ENCODE results near the gene CMIP. TPM values are rescaled to one million over a fixed set of nuclear protein-coding genes. Genes with fewer than 3 reads are reported as not detected.

The CMIP gene
- polyA plus RNA-seq, 1 experiment = 4.9 TPM

DNA sequence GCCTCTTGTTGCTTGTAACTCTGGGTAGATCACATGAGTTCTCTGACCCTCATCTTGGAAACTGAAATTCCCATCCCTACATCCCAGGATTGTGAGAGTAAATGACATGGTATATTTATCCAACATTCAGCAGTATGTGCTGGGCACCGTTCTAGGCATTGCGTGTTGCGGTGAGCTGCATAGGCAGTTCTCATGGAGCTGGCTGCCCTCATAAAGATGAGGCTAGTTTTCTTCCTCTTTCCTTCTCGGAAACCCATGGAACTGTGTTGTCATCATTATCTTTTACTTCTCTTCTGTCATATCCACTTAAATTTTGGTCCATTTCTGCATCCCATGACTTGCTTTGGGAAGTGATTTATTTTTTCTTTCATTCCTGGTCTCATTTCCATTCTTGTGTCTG lies 17.2 kb downstream of the CMIP start:
- no peaks in the 10 kb centered on the region for H3K27me3 ChIP-seq (ENCODE audit: control insufficient read depth, insufficient read depth, low read length)
- H3K4me3 ChIP-seq (ENCODE audit: low read depth, low read length) = no peak overlapping the region
- H3K36me3 ChIP-seq (ENCODE audit: control insufficient read depth, insufficient read depth, low read length) = no peaks in the 10 kb centered on the region
- CTCF ChIA-PET = interaction anchor here (1.0 to 1.1 kb wide), 2 partner anchors 8 to 236 kb away, joined by 3 read pairs; no protein-coding TSS in a partner anchor
- TF ChIP-seq, protein P1, sequence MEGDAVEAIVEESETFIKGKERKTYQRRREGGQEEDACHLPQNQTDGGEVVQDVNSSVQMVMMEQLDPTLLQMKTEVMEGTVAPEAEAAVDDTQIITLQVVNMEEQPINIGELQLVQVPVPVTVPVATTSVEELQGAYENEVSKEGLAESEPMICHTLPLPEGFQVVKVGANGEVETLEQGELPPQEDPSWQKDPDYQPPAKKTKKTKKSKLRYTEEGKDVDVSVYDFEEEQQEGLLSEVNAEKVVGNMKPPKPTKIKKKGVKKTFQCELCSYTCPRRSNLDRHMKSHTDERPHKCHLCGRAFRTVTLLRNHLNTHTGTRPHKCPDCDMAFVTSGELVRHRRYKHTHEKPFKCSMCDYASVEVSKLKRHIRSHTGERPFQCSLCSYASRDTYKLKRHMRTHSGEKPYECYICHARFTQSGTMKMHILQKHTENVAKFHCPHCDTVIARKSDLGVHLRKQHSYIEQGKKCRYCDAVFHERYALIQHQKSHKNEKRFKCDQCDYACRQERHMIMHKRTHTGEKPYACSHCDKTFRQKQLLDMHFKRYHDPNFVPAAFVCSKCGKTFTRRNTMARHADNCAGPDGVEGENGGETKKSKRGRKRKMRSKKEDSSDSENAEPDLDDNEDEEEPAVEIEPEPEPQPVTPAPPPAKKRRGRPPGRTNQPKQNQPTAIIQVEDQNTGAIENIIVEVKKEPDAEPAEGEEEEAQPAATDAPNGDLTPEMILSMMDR (IDR thresholded peaks at IDR 0.05; ENCODE audit: insufficient read depth, low read depth, low read length) = no peak
- POLR2A ChIA-PET = no interaction called here
- DNase-seq (ENCODE audit: low read depth) = no peak

DNA sequence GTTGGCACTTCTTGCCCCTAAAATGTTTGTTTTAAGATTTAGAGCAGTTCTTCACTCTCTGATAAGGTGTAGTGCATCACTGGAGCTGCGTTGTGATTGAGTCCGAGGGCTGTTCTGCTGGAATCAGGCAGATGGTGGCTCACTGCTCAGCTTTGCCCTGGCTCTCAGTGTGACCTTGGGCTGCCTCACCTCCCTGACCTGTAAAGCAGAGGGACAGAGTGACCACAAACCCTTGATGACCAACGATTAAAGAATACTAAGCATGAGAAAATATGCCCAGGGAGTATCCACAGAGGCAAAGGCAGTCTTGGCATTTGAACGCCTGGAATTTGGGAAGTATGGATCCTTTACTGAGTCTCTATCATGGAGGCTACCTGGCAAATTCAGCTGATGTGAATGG lies 18.1 kb downstream of the CMIP start:
- Histone ChIP-seq H3K4me3 (ENCODE audit: low read depth, low read length) (no peak overlapping the region), H3K36me3 (ENCODE audit: control insufficient read depth, insufficient read depth, low read length) (no peaks in the 10 kb centered on the region), H3K27me3 (ENCODE audit: control insufficient read depth, insufficient read depth, low read length) (no peaks in the 10 kb centered on the region)
- no peak for DNase-seq (ENCODE audit: low read depth)
- CTCF ChIA-PET = interaction anchor here (1.0 kb wide), 1 partner anchor 8 kb away, joined by 3 read pairs; no protein-coding TSS in a partner anchor
- POLR2A ChIA-PET = no interaction called here
- TF ChIP-seq, protein P1 (IDR thresholded peaks at IDR 0.05; ENCODE audit: insufficient read depth, low read depth, low read length) = no peak

DNA sequence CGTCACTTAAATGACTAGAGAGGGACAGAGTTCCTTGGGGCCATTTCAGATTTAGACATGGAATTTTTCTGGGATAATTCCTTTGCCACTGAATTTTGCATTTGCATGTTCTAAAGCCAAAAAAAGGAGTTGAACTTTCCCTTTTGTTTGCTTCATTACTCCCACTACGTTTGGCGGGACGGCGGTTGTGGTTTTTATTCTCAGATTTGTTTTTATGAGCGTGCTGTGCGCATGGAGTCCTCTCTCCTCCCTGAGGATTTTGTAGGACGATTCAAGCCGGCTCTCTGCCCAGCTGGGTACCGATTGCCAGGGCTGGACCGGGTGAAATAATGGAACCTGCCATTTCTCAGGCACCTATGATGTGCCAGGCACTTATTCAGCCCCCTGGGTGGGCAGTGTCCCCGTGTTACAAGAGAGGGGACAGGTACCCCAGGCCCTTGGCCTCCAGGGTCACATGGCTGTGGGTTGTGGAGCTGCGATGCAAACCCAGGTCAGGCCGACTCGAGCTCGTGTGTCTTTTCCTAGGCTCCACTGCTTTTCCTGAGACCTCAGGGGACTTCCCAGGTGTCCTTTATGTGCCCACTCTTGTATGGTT lies 18.8 kb downstream of the CMIP start:
- no peaks in the 10 kb centered on the region for H3K36me3 ChIP-seq (ENCODE audit: control insufficient read depth, insufficient read depth, low read length)
- POLR2A ChIA-PET = no interaction called here

DNA sequence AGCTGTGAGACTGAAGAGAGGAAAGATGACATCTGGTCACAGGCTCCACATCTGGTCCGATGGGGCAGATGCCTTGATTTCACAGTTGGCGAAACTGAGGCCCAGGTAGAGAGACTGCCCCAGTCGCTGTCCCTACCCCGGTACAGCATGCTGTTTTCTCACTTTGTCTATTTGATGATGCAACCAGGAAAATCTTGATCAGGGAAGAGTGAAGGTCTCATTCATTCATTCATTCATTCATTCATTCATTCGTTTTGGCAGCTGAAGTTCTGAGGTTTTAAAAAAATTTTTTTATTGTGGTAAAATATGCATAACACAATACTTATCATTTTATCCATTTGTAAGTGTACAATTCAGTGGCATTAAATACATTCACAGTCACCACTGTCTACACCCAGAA lies 19.7 kb downstream of the CMIP start:
- H3K36me3 ChIP-seq (ENCODE audit: control insufficient read depth, insufficient read depth, low read length) = no peaks in the 10 kb centered on the region
- no peaks in the 10 kb centered on the region for H3K27me3 ChIP-seq (ENCODE audit: control insufficient read depth, insufficient read depth, low read length)
- ChIA-PET CTCF (interaction anchor here (0.7 to 0.9 kb wide), 2 partner anchors 28 to 233 kb away, joined by 3 read pairs; no protein-coding TSS in a partner anchor), POLR2A (no interaction called here)
- H3K4me3 ChIP-seq (ENCODE audit: low read depth, low read length) = no peak overlapping the region
- DNase-seq (ENCODE audit: low read depth) = no peak
- TF ChIP-seq, protein P1 (IDR thresholded peaks at IDR 0.05; ENCODE audit: insufficient read depth, low read depth, low read length) = no peak

More for the DNA sequence above, 18.8 kb downstream of the CMIP start:
- TF ChIP-seq, protein P1 (IDR thresholded peaks at IDR 0.05; ENCODE audit: insufficient read depth, low read depth, low read length) = no peak
- CTCF ChIA-PET = interaction anchor here (0.7 to 0.9 kb wide), 2 partner anchors 29 to 234 kb away, joined by 3 read pairs; no protein-coding TSS in a partner anchor
- DNase-seq (ENCODE audit: low read depth) = no peak
- Histone ChIP-seq H3K27me3 (ENCODE audit: control insufficient read depth, insufficient read depth, low read length) (no peaks in the 10 kb centered on the region), H3K4me3 (ENCODE audit: low read depth, low read length) (no peak overlapping the region)

DNA sequence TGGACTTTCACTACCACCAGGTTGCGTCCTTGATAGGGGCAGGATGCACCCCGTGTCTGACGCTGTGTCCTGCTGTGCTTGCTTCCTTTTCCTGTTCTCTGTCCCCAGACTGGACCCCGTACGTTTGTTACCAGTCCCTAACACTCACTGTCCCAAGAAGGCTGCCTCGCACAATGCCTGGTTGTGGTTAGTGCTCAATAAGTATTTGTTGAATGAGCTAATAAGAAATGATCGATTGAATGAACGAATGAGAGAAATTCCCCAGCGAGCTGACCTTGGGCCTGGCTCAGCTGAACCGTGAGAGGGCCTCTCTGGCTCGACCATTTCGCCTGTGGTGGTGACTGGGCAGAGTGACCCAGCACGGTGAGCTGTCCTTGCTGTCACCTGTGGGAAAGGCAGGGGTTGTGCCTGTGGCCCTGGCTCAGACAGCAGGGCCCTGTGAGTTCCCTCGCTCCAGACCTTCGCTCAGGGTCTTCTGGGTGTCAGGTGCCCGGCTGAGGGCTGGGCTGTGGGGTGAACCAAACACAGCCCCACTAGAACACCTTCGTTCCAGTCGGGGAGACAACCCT lies 20.9 kb downstream of the CMIP start:
- DNase-seq (ENCODE audit: low read depth) = no peak
- H3K27me3 ChIP-seq (ENCODE audit: control insufficient read depth, insufficient read depth, low read length) = no peaks in the 10 kb centered on the region
- ChIA-PET CTCF (no interaction called here), POLR2A (no interaction called here)
- TF ChIP-seq, protein P1 (IDR thresholded peaks at IDR 0.05; ENCODE audit: insufficient read depth, low read depth, low read length) = no peak
- no peak overlapping the region for H3K4me3 ChIP-seq (ENCODE audit: low read depth, low read length)
- H3K36me3 ChIP-seq (ENCODE audit: control insufficient read depth, insufficient read depth, low read length) = no peaks in the 10 kb centered on the region
